GM23248 (cell line): ENCODE measurements around the gene GABBR1.

ENCODE experiments used
- EZH2 ChIP-seq: fragments of 200-600 bp; sonication (generic); IDR thresholded peaks from 2 replicates; pipeline ENCODE4 v1.6.1; 2018; ENCODE audit warnings: antibody characterized with exemption, mild to moderate bottlenecking; ENCODE audit not compliant: insufficient read depth, poor library complexity, severe bottlenecking
- EZH2phosphoT487 ChIP-seq: fragments of 200-600 bp; sonication (generic); IDR thresholded peaks from 2 replicates; pipeline ENCODE4 v1.6.1; 2018; ENCODE audit warnings: antibody characterized with exemption, moderate library complexity, mild to moderate bottlenecking, low read depth; ENCODE audit not compliant: insufficient read depth

GRCh38 chr6:29525311-29525639, 107.7 kb downstream of the GABBR1 start:
- TF ChIP-seq EZH2 (no peak), EZH2phosphoT487 (no peak)
